Upper lobe of left lung (tissue), 6 donors: Measurements from ENCODE around the gene HERPUD1. TPM values are rescaled to one million over a fixed set of nuclear protein-coding genes. Genes with fewer than 3 reads are reported as not detected.
"Not testable (repeated sequence)": the region's sequence is repeated elsewhere in the genome, so short reads cannot be mapped to it uniquely, and the experiment has no call there.

ENCODE experiments used
- ATAC-seq, 2 donors: fragments of 200-7000 bp; cut with Tn5 transposase; one replicate each; pipeline ENCODE4 v1.9.1; 2022; ENCODE audit warnings: mild to moderate bottlenecking in 2 of 2, moderate library complexity in 2 of 2; ENCODE audit not compliant: low FRiP score in 2 of 2
- DNase-seq, 2 donors: peaks; one replicate each; pipeline ENCODE4 v3.0.0-alpha.2; 2019 to 2020
- H3K27ac ChIP-seq, 4 donors: fragments of 200-600 bp; sonication (generic); one replicate each; pipeline ENCODE4 v1.5.1; 2016 to 2019
- H3K27me3 ChIP-seq, 4 donors: fragments of 200-600 bp; sonication (generic); one replicate each; pipeline ENCODE4 v1.5.1; 2017 to 2019
- H3K36me3 ChIP-seq, 4 donors: fragments of 200-600 bp; sonication (generic); one replicate each; pipeline ENCODE4 v1.5.1; 2016 to 2019
- H3K4me1 ChIP-seq, 4 donors: fragments of 200-600 bp; sonication (generic); one replicate each; pipeline ENCODE4 v1.5.1; 2018 to 2019
- H3K4me3 ChIP-seq, 4 donors: fragments of 200-600 bp; sonication (generic); one replicate each; pipeline ENCODE4 v1.5.1; 2017 to 2019; ENCODE audit warnings: mild to moderate bottlenecking in 2 of 4, moderate library complexity in 1 of 4
- H3K9me3 ChIP-seq, 4 donors: fragments of 200-600 bp; sonication (generic); one replicate each; pipeline ENCODE4 v1.5.1; 2018 to 2019
- EP300 ChIP-seq, 4 donors: sonication (generic); formaldehyde crosslinking; IDR thresholded peaks; one replicate each; pipeline ENCODE4 v1.5.1; 2017; ENCODE audit warnings: antibody characterized with exemption in 4 of 4, control low read depth in 2 of 4
- POLR2A ChIP-seq, 4 donors: fragments of 450-650 bp; IDR thresholded peaks; one replicate each; pipeline ENCODE4 v1.5.1; 2016 to 2017; ENCODE audit warnings: antibody characterized with exemption in 4 of 4, mild to moderate bottlenecking in 2 of 4
- POLR2AphosphoS5 ChIP-seq, 2 donors: sonication (generic); formaldehyde crosslinking; IDR thresholded peaks; one replicate each; pipeline ENCODE4 v1.5.1; 2017; ENCODE audit warnings: antibody characterized with exemption in 2 of 2
- WGBS, 2 donors: methylation state at CpG; one replicate each; pipeline ENCODE4 v1.1.5; 2017 to 2018; 5-methylcytosine and 5-hydroxymethylcytosine counted together
- total RNA-seq, 6 donors: library from RNA; depleted of rRNA in 4 of 6; stranded (reverse); fragments of >200 nt in 4 of 6; gene quantifications; one replicate each; pipeline versions ENCODE4 v1.1.0 to v1.2.1, GENCODE V29; 2016 to 2021
- TF ChIP-seq, protein P1 (sequence below), 6 experiments: fragments of 450-650 bp in 4 of 6; fragments of 200-600 bp in 2 of 6; sonication (generic) in 2 of 6; IDR thresholded peaks; one replicate each; pipeline ENCODE4 v1.5.1; 2016 to 2019; ENCODE audit warnings: antibody characterized with exemption in 6 of 6
- donor health status: DM: no; HTN: no; CAD: no; lungs with moderate emphysema.
- donor health status: DM: no; HTN: yes; CAD: no; lungs with severe emphysema.

HERPUD1 gene
- total RNA-seq, 6 donors from 2014 or later, result 81.0 to 283 (median 196) TPM

GRCh38 chr16:56930486-56931270, 1.3 kb upstream of the HERPUD1 start:
- Histone ChIP-seq H3K36me3 (peaks cover 4 to 18% (median 6%) of the 10 kb centered on the region in 4 donors), H3K4me1 (peaks cover 20 to 34% (median 26%) of the 10 kb centered on the region in 4 donors), H3K9me3 (no peaks in the 10 kb centered on the region), H3K27ac (peak overlapping the region; percentile 99 to 100 (median 100)), H3K27me3 (no peaks in the 10 kb centered on the region), H3K4me3 (no peak overlapping the region)
- TF ChIP-seq POLR2AphosphoS5 (IDR thresholded peaks at IDR 0.05) (peak; percentile 21 to 45), EP300 (IDR thresholded peaks at IDR 0.05) (no peak)
- TF ChIP-seq, protein P1, sequence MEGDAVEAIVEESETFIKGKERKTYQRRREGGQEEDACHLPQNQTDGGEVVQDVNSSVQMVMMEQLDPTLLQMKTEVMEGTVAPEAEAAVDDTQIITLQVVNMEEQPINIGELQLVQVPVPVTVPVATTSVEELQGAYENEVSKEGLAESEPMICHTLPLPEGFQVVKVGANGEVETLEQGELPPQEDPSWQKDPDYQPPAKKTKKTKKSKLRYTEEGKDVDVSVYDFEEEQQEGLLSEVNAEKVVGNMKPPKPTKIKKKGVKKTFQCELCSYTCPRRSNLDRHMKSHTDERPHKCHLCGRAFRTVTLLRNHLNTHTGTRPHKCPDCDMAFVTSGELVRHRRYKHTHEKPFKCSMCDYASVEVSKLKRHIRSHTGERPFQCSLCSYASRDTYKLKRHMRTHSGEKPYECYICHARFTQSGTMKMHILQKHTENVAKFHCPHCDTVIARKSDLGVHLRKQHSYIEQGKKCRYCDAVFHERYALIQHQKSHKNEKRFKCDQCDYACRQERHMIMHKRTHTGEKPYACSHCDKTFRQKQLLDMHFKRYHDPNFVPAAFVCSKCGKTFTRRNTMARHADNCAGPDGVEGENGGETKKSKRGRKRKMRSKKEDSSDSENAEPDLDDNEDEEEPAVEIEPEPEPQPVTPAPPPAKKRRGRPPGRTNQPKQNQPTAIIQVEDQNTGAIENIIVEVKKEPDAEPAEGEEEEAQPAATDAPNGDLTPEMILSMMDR (IDR thresholded peaks at IDR 0.05), result no peak
- ATAC-seq (no peak), DNase-seq (no peak)
- WGBS, 2 donors, result 81 to 82% methylated on average over 15 of the region's 15 CpGs

DNA sequence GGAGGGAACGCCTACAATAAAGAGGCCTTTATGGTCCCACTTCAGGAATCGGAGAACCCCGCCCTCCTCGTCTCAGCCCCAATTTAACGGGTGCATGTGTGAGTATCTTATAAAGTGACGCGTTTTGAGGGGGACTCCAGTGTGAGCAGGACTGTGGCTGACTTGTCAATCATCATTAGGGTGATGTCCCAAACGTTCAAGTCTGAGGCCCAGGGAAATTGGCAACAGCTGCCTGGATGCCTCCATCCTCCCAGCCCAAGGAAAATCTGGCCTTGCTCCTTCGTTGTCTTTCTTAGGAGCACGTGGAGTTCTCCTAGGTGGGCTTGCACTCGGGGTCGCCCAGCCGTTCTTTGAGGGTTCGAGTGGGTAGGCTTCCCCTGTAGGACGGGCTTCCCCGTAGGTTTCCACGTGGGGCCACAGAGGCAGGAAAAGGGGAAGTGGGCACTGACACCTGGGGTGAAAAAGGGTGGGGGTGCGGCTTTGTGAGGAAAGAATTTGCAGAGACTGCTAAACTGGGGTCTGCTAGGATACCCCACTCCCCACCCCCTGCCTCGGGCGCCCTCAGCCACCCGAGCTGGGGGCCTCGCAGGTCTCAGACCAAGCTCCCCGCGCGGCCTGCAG, 561 bp upstream of the HERPUD1 start:
- Histone ChIP-seq H3K9me3 (no peaks in the 10 kb centered on the region), H3K36me3 (peaks cover 11 to 25% (median 13%) of the 10 kb centered on the region in 4 donors), H3K27me3 (no peaks in the 10 kb centered on the region), H3K4me1 (peaks cover 27 to 41% (median 33%) of the 10 kb centered on the region in 4 donors), H3K4me3 (peak overlapping the region; percentile 9 to 98 (median 74)), H3K27ac (peak overlapping the region; percentile 99 to 100 (median 100))
- no peak for TF ChIP-seq POLR2A (IDR thresholded peaks at IDR 0.05)
- TF ChIP-seq, protein P1 (IDR thresholded peaks at IDR 0.05), result peak in 1 of 6 experiments; percentile 7
- TF ChIP-seq POLR2AphosphoS5 (IDR thresholded peaks at IDR 0.05), result no peak
- TF ChIP-seq EP300 (IDR thresholded peaks at IDR 0.05), result no peak
- peak in 1 of 2 donors; percentile 6 for ATAC-seq
- no peak for DNase-seq
- 22 to 37% methylated on average over 12 to 25 of the region's 25 CpGs for WGBS, 2 donors

GRCh38 chr16:56932721-56933619, 1.0 kb downstream of the HERPUD1 start:
- DNase-seq (peak; percentile 88 to 93), ATAC-seq (peak; percentile 77 to 87)
- WGBS, 2 donors, result 3 to 4% methylated on average over 18 to 24 of the region's 25 CpGs
- Histone ChIP-seq H3K9me3 (no peaks in the 10 kb centered on the region), H3K4me1 (peaks cover 30 to 57% (median 47%) of the 10 kb centered on the region in 4 donors), H3K27ac (peak overlapping the region; percentile 99 to 100 (median 100)), H3K27me3 (no peaks in the 10 kb centered on the region), H3K36me3 (peaks cover 26 to 41% (median 29%) of the 10 kb centered on the region in 4 donors), H3K4me3 (peak overlapping the region; percentile 73 to 98 (median 85))
- peak in 3 of 4 donors; percentile 50 to 90 (median 87) for TF ChIP-seq POLR2A (IDR thresholded peaks at IDR 0.05)
- TF ChIP-seq EP300 (IDR thresholded peaks at IDR 0.05), result peak in 1 of 4 donors; percentile 65
- TF ChIP-seq POLR2AphosphoS5 (IDR thresholded peaks at IDR 0.05), result peak; percentile 86 to 93
- TF ChIP-seq, protein P1 (IDR thresholded peaks at IDR 0.05), result peak in 2 of 6 experiments; percentile 8 to 21

DNA sequence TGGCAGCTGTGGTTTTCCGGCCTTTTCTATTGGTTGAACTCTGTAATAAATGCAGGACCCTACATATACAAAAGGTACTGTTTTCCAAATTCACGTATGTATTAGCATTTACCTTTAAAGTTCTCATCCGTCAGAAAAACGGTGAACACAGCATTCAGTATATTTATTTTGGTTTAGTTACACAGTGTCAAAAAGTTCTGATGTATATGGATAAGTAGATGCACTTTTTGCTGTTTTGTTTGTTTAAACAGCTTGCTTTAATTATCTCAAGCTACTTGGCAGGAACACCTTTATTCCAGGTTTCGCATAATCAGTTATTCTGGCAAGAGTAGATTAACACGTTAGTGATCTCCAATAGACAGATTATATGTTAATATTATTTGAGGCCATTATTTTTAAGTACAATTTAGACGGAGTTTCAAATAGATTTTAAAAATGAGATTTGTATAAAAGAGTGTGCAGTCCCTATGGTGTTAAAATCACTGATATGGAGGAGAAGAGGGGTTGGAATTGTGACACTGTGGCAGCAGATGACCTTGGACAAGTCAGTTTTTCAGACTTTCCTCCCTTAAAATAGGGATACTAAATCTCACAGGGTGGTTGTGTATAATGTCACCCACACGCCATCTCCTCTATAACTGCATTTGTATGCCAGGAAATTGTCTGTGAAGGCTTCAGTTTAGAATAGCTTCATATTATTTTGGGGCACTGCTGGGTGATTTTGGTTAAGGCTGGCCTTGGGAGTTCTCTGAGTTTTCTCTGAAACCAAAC, 2.1 kb downstream of the HERPUD1 start:
- Histone ChIP-seq H3K27me3 (no peaks in the 10 kb centered on the region), H3K36me3 (peaks cover 36 to 52% (median 39%) of the 10 kb centered on the region in 4 donors), H3K9me3 (no peaks in the 10 kb centered on the region), H3K4me1 (peaks cover 39 to 67% (median 57%) of the 10 kb centered on the region in 4 donors), H3K27ac (peak overlapping the region; percentile 99 to 100 (median 100)), H3K4me3 (peak overlapping the region; percentile 73 to 98 (median 85))
- no peak for ATAC-seq
- DNase-seq, result no peak
- 20 to 31% methylated on average over 8 of the region's 8 CpGs for WGBS, 2 donors
- TF ChIP-seq POLR2A (IDR thresholded peaks at IDR 0.05) (no peak), EP300 (IDR thresholded peaks at IDR 0.05) (no peak), POLR2AphosphoS5 (IDR thresholded peaks at IDR 0.05) (no peak)
- TF ChIP-seq, protein P1 (IDR thresholded peaks at IDR 0.05), result no peak

- Histone ChIP-seq H3K27ac (peak overlapping the region; percentile 51 to 100 (median 82)), H3K4me3 (peak overlapping the region; percentile 73 to 98 (median 85)), H3K4me1 (peaks cover 43 to 73% (median 63%) of the 10 kb centered on the region in 4 donors), H3K36me3 (peaks cover 42 to 58% (median 44%) of the 10 kb centered on the region in 4 donors)
- WGBS, 2 donors, result 43 to 58% methylated on average over 8 of the region's 8 CpGs
- ATAC-seq, H3K27me3 ChIP-seq, H3K9me3 ChIP-seq, DNase-seq: not testable (repeated sequence)
These were observed 2.7 kb downstream of the HERPUD1 start for GRCh38 chr16:56934599-56935145.
